ENCODE measurements around the gene VSX1. TPM values are rescaled to one million over a fixed set of nuclear protein-coding genes. Genes with fewer than 3 reads are reported as not detected.

VSX1 gene
- total RNA-seq, 1 donor, result not detected

DNA sequence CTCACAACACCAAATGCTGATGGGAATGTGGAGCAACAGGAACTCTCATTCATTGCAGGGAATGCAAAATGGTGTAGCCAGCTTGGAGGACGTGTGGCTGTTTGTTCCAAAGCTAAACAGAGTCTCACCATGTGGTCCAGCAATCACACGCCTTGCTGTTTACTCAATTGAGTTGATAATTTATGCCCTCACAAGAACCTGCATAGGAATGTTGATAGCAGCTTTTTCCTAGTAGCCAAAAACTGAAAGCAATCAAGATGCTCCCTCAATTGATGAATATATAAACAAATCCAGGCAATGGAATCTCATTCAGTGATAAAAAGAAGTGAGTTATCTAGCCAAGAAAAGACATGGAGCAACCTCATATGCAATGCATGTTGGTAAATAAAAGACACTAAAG, 15.6 kb upstream of the VSX1 start:
- Histone ChIP-seq H3K4me1 (ENCODE audit: insufficient read depth, low read length) (no peaks in the 10 kb centered on the region), H3K4me3 (ENCODE audit: insufficient read depth, low read length) (no peak overlapping the region), H3K79me2 (ENCODE audit: insufficient read depth, low read length) (no peaks in the 10 kb centered on the region), H2AFZ (ENCODE audit: low read length) (no peak overlapping the region), H3K9me3 (ENCODE audit: low read depth, low read length) (no peaks in the 10 kb centered on the region), H3K27me3 (ENCODE audit: insufficient read depth, low read length) (peaks cover 51% of the 10 kb centered on the region), H3K27ac (ENCODE audit: low read depth, low read length) (no peak overlapping the region), H3K36me3 (ENCODE audit: insufficient read depth, low read length) (no peaks in the 10 kb centered on the region), H3K4me2 (ENCODE audit: insufficient read depth, low read length) (no peak overlapping the region), H4K20me1 (ENCODE audit: insufficient read depth, low read length) (no peaks in the 10 kb centered on the region)
- no peak for DNase-seq (ENCODE audit: insufficient read length, low spot score, missing footprints)
- TF ChIP-seq, protein P1, sequence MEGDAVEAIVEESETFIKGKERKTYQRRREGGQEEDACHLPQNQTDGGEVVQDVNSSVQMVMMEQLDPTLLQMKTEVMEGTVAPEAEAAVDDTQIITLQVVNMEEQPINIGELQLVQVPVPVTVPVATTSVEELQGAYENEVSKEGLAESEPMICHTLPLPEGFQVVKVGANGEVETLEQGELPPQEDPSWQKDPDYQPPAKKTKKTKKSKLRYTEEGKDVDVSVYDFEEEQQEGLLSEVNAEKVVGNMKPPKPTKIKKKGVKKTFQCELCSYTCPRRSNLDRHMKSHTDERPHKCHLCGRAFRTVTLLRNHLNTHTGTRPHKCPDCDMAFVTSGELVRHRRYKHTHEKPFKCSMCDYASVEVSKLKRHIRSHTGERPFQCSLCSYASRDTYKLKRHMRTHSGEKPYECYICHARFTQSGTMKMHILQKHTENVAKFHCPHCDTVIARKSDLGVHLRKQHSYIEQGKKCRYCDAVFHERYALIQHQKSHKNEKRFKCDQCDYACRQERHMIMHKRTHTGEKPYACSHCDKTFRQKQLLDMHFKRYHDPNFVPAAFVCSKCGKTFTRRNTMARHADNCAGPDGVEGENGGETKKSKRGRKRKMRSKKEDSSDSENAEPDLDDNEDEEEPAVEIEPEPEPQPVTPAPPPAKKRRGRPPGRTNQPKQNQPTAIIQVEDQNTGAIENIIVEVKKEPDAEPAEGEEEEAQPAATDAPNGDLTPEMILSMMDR (IDR thresholded peaks at IDR 0.05; ENCODE audit: extremely low read depth, low read depth, low read length), result no peak

DNA sequence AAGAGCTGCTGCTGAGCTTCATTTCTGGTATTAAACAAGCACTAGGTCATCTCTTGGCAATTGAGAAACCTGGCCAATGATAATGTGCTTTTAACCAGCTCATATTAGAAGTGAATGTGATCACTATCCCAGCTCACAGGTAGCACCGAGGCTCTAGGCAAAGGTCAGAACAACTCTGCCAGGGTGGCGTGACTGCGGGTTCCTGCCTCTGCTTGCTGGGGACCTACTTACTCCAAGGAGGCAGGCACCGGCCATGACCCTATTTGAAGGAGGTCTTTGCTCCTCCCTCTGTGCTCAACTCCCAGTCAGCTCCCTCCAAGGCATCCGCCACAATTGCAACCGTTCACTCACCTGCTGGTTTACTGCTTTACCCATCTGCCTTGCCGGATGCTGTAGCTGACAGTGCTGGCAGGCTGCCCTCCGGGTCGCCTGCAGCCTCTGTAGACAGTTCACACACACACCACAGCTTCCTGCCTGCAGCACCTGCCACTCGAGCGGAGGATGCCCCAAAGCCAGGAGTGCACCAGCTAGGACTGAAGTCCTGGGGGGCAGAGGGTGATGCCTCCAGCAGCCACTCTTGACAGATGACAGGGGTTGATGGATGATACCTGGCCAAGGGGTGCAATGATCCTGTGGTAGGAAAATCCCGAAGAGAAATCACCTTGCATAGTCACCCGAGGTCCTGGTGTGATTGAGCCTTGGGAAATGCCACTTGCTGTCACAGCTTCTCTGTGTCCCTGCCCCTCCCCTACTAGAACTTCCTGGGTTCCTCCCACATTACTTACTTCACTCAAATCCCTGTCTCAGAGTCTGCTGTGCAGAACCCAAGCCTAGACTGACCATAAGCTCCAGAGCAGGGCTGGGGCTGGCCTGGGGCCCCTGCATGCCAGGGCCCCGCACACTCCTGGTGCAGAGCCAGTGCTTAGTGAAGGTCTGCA, 8.8 kb upstream of the VSX1 start:
- H4K20me1 ChIP-seq (ENCODE audit: insufficient read depth, low read length), result no peaks in the 10 kb centered on the region
- no peak for DNase-seq (ENCODE audit: insufficient read length, low spot score, missing footprints)
- H3K36me3 ChIP-seq (ENCODE audit: insufficient read depth, low read length), result no peaks in the 10 kb centered on the region
- H3K27ac ChIP-seq (ENCODE audit: low read depth, low read length), result no peak overlapping the region
- TF ChIP-seq, protein P1 (IDR thresholded peaks at IDR 0.05; ENCODE audit: extremely low read depth, low read depth, low read length), result no peak
- peaks cover 68% of the 10 kb centered on the region for H3K27me3 ChIP-seq (ENCODE audit: insufficient read depth, low read length)
- H3K4me3 ChIP-seq (ENCODE audit: insufficient read depth, low read length), result no peak overlapping the region
- H3K9me3 ChIP-seq (ENCODE audit: low read depth, low read length), result no peaks in the 10 kb centered on the region
- H3K79me2 ChIP-seq (ENCODE audit: insufficient read depth, low read length), result no peaks in the 10 kb centered on the region
- no peak overlapping the region for H3K4me2 ChIP-seq (ENCODE audit: insufficient read depth, low read length)
- H3K4me1 ChIP-seq (ENCODE audit: insufficient read depth, low read length), result no peaks in the 10 kb centered on the region
- H2AFZ ChIP-seq (ENCODE audit: low read length), result no peak overlapping the region

- TF ChIP-seq, protein P1 (IDR thresholded peaks at IDR 0.05; ENCODE audit: extremely low read depth, low read depth, low read length), result no peak
- Histone ChIP-seq H3K4me1 (ENCODE audit: insufficient read depth, low read length) (no peaks in the 10 kb centered on the region), H3K9me3 (ENCODE audit: low read depth, low read length) (no peaks in the 10 kb centered on the region), H3K27me3 (ENCODE audit: insufficient read depth, low read length) (peaks cover 66% of the 10 kb centered on the region), H3K36me3 (ENCODE audit: insufficient read depth, low read length) (no peaks in the 10 kb centered on the region), H3K27ac (ENCODE audit: low read depth, low read length) (no peak overlapping the region), H3K79me2 (ENCODE audit: insufficient read depth, low read length) (no peaks in the 10 kb centered on the region), H3K4me2 (ENCODE audit: insufficient read depth, low read length) (no peak overlapping the region), H2AFZ (ENCODE audit: low read length) (no peak overlapping the region), H4K20me1 (ENCODE audit: insufficient read depth, low read length) (no peaks in the 10 kb centered on the region), H3K4me3 (ENCODE audit: insufficient read depth, low read length) (no peak overlapping the region)
- no peak for DNase-seq (ENCODE audit: insufficient read length, low spot score, missing footprints)
Measured at GRCh38 chr20:25089662-25090061, 7.7 kb upstream of the VSX1 start.

DNA sequence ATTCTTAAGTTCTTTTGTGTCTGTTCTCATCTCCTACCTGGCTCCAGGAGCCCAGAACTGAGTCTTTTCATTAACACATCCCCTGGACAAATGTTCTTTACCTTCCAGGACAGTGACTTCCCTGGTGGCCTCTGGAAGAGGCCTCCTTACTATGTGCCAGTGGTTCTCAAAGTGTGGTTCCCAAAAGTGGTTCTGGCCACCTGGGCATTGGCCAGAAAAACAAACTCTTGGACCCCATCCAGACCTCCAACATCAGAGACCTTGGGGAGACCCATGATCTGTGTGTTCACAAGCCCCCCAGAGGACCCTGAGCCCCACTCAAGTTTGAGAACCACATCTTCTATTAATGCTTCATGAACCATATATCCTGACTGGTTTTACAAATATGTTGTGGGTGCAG, 7.2 kb upstream of the VSX1 start:
- H3K4me3 ChIP-seq (ENCODE audit: insufficient read depth, low read length), result no peak overlapping the region

More for the DNA sequence above, 7.2 kb upstream of the VSX1 start:
- Histone ChIP-seq H3K27ac (ENCODE audit: low read depth, low read length) (no peak overlapping the region), H2AFZ (ENCODE audit: low read length) (no peak overlapping the region), H3K4me1 (ENCODE audit: insufficient read depth, low read length) (no peaks in the 10 kb centered on the region), H3K79me2 (ENCODE audit: insufficient read depth, low read length) (no peaks in the 10 kb centered on the region), H3K4me2 (ENCODE audit: insufficient read depth, low read length) (no peak overlapping the region), H4K20me1 (ENCODE audit: insufficient read depth, low read length) (no peaks in the 10 kb centered on the region), H3K9me3 (ENCODE audit: low read depth, low read length) (no peaks in the 10 kb centered on the region), H3K36me3 (ENCODE audit: insufficient read depth, low read length) (no peaks in the 10 kb centered on the region), H3K27me3 (ENCODE audit: insufficient read depth, low read length) (peaks cover 67% of the 10 kb centered on the region)
- TF ChIP-seq, protein P1 (IDR thresholded peaks at IDR 0.05; ENCODE audit: extremely low read depth, low read depth, low read length), result no peak
- DNase-seq (ENCODE audit: insufficient read length, low spot score, missing footprints), result no peak
